Stimulated activated naive CD4-positive, alpha-beta T cell treated with Interleukin-2 at 50 U/mL for 16 hours (primary cell): Measurements from ENCODE around the gene FXN.
"Not testable (repeated sequence)": the region's sequence is repeated elsewhere in the genome, so short reads cannot be mapped to it uniquely, and the experiment has no call there.

Experiments
- DNase-seq: peaks from one replicate; lab custom pipeline; 2025; lab: John Stamatoyannopoulos, UW

FXN gene

DNA sequence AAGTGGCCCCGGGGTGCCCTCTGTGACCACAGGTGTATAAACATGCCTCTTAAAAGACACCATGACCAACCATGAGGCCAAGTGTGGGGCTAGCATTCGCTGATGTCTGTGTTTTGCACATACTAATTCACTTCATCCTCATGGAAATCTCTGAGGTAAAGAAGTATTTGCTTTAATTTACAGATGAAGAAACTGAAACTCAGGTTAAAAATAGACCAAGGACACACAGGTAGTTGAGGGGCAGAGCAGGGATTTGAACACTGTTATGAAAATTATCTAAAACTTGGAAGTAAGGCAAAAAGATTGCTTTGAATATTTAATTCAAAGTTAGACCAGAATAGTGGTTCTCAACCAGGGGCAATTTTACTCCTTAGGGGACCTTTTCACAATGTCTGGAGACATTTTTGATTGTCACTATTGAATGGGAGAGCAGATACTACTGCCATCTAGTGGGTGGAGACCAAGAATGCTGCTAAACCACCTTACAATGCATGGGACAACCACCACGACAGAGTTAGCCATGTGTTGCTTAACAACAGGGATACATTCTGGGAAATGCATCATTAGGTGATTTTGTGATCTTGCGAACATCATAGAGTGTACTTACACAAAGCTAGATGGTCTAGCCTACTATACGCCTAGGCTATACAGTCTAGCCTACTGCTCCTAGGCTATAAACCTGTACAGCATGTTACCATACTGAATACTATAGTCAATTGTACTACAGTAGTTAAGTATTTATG, 8.0 kb upstream of the FXN start:
- DNase-seq: peak; percentile 3

DNA sequence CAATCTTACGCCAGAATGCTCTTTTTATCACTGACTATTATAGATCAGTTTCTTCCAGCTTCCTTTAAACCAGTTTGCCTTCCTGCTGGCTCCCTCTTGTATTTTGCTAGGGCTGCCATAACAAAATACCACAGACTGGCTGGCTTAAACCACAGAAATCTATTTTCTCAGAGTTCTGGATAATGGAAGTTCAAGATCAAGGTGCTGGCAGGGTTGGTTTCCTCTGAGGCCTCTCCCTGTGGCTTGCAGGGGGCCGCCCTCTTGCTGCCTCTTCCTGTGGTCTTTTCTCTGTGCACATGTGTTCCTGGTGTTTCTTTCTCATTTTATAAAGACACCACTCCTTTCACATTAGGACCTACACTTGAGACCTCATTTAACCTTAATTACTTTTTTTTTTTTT, 6.8 kb upstream of the FXN start:
- peak; percentile 2 for DNase-seq

DNA sequence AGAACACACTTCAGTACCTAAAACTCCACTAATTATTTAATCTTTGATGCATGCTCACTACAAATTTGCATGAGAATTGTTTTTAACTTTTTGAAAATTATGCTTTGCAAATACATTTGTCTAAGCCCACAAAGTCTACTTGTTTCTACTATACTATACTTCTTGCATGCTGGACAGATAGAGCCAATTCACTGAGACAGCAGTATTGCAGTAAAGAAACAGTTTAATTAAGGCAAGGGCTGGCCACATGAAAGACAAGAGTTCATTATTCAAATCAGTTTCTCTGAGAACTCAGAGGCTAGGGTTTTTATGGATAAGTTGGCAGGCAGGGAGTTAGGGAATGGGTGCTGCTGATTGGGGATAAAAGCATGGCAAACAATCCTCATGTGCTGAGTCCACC, 6.0 kb upstream of the FXN start:
- DNase-seq: no peak

DNA sequence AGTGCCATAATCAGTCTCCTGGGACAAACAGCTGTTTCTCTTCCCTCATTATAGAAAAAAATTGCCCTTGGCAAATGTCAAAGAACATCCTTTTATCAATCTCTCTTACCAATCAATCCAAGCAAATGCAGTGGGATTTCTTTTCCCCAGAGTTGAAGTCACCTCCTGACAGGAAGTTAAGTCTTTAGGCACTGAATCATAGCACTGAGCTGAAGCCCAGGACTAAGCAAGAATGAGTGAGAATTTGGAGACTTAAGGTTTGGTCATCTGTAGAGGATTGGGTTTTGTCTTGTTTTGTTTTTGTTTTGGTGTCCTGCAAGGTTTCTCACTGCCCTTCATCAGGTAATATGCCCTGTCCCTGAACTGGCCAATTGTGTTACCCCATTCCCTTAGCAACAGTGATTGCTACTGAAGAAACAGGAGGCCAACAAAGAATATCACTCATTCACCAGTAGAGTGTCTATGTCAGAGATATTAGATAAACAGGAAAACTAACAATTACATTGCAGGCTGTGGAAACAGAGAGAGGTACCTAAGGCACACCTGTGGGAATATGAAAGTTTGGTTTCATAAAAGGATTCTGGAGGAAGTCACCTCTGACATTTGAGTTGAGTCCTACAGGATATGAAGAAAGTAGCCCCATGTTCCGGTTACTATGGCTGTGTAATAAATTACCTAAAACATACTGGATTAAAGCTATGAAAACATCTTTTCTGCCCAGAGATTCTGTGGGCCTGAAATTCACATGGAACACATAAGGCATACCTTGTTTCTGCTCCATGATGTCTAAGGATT, 4.5 kb upstream of the FXN start:
- no peak for DNase-seq

DNA sequence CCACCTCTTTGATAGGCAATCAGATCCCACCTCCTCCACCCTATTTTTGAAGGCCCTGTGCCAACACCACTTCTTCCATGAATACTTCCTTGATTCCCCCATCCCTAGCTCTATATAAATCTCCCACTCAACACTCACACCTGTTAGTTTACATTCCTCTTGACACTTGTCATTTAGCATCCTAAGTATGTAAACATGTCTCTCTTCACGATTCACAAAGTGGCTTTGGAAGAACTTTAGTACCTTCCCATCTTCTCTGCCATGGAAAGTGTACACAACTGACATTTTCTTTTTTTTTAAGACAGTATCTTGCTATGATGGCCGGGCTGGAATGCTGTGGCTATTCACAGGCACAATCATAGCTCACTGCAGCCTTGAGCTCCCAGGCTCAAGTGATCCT, 1.5 kb upstream of the FXN start:
- DNase-seq: no peak

DNA sequence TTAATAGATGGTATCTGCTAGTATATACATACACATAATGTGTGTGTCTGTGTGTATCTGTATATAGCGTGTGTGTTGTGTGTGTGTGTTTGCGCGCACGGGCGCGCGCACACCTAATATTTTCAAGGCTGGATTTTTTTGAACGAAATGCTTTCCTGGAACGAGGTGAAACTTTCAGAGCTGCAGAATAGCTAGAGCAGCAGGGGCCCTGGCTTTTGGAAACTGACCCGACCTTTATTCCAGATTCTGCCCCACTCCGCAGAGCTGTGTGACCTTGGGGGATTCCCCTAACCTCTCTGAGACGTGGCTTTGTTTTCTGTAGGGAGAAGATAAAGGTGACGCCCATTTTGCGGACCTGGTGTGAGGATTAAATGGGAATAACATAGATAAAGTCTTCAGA, 757 bp downstream of the FXN start:
- DNase-seq: peak; percentile 9

DNA sequence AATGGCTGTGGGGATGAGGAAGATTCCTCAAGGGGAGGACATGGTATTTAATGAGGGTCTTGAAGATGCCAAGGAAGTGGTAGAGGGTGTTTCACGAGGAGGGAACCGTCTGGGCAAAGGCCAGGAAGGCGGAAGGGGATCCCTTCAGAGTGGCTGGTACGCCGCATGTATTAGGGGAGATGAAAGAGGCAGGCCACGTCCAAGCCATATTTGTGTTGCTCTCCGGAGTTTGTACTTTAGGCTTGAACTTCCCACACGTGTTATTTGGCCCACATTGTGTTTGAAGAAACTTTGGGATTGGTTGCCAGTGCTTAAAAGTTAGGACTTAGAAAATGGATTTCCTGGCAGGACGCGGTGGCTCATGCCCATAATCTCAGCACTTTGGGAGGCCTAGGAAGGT, 1.2 kb downstream of the FXN start:
- DNase-seq: no peak

DNA sequence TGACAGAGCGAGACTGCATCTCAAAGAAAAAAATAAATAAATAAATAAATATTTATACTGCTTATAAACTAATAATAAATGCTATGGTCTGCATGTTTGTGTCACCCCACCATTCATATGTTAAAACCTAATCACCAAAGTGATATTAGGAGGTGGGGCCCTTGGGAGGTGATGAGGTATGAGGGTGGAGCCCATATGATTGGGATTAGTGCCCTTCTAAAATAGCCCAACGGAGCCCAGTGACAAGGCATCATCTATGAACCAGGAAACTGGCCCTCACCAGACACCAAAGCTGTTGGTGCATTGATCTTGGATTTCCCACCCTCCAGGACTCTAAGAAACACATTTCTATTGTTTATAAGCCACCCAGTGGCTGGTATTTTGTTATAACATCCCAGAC, 5.1 kb downstream of the FXN start:
- DNase-seq: no peak

DNA sequence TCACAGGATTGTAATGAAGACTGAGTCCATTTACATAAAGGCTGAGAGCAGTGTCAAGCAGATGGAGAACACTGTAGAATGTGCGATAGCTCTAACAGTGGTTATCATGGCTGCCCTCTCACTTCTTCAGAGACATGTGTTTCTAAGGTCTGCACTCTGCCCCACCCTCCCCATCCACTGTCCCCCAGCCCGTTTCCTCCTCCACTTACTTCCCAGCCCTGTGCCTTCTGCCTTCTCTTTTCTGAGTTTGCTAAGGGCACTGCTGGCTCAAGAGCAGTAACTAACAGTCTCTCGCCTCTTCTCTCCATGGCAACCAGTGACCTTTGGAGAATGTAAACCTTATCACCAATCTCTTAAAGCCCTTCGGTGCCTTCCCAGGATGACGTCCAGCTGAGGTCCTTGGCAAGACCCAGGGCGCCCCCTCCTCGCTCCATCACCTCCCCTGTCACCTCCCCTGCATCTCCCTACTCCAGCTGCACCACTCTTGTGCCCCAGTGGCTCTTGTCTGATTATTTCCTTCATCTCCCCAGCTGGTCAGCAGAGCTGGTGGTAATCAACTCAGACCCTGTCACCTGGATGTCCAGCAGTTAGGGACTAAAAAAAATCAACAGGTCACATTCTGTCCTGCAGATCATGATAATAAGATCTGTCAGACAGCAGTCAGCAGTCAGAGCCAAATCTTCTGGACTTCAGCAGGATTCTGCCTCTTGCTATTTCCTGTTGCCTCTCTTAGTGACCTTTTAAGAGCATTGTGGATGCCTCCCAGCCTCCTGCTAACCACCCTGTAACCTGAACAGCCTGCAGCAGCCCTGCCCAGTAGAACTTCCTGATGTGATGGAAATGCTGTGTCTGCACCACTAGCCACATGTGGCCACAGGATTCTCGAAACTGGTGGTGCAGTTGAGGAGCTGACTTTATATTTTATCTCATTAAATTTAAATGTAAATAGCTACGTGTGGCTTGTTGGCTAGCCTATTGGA, 9.0 kb downstream of the FXN start:
- no peak for DNase-seq

DNA sequence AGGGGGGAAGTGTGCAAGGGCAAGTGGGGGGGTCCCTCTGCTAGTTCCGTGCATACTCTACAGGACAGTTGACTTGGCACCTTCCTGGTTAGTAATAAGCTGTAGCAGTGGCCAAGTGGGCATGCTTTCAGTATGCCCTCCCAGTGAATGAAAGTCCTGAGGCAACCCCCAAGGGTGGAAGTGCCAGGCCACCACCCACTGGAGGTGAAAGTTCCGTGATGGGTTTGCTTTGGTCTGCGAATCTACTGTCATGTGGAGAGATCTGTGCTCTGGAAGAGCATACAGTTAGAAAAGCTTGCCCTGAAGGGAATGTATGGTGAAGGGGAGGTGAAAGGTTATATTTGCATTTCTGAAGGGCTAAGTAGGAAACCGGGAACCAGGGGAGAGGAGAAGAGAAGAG, 10.3 kb downstream of the FXN start:
- no peak for DNase-seq

DNA sequence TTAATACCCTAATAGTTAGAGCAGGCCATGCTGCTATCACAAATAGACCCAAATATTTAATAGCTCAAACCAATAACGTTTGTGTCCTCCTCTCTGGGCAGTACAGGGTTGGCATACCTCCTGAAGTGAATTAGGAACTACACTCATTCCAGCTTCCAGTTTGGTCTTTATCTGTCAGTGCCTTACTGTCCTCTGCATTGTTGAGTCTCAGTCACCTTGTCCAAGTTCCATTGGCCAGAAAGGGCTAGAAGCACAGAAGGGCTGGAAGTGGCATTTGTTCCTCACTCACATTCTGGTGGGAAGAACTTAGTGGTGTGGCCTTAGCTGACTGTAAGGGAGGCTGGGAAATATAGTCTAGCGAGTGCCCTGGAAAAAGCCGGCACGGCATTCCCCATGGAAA, 11.2 kb downstream of the FXN start:
- no peak for DNase-seq

DNA sequence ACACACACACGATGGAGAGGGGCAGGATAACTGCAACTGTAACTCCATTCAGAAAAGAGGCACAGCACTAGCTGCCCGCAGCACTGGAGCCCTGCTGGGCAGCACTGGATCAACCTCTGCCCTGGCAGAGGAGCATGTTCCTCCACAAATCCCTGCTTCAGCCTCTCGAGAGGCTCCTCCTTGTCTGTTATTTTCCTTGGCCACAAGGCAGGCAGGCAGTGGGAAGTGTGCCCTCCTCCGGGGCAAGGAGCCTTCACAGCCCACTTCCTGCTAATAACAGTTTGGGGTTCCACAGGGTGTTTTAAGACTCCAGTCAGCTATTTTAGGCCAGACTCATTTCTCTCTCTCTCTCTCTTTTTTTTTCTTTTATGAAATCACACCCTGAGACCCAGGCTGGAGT, 11.8 kb downstream of the FXN start:
- no peak for DNase-seq

DNA sequence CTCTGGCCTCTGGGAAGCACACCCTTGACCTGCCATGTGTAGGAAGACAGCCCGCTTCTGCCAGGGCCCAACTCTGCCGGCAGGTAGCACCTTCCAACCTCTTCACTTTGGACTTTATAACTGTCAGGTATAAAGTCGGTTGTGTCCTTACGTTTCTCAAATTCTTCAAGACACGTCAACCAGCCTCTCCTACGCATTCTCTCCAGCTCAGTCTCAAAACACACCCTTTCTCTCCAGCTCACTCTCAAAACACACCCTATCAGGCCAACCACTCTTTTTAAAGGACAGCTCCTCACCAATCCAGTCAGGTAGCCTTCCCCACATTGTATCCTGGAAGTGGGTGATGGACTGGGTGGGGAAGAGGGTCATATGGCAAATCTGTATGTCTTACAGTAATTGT, 13.5 kb downstream of the FXN start:
- no peak for DNase-seq

DNA sequence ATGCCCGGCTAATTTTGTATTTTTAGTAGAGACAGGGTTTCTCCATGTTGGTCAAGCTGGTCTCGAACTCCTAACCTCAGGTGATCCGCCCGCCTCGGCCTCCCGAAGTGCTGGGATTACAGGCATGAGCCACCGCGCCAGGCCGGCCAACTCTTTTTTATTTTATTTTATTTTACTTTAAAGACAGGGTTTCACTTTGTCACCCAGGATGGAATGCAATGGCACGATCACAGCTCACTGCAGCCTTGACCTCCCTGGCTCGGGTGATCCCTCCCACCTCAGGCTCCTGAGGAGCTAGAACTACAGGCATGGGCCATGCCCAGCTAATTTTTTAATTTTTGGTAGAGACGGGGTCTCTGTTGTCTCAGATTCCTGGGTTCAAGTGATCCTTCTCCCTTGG, 15.4 kb downstream of the FXN start:
- not testable (repeated sequence) for DNase-seq

DNA sequence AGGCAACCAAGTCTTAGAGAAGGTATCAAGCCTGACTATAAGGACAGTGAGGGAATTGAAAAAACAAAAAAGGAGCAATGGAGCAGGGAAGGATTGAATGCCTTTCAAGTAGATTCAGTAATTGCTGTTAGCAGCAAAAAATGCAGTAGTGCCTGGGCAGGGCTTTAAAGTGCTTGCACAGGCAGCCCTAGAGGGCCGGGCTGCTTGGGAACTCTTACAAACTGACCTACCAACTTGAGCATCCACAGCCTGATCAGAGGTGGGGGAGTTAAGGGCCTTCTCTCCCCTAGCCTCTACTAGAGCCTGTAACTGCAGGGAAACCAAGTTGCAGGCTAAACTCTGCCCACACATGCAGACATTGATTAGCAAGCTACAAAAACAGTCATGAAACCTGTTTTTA, 19.4 kb downstream of the FXN start:
- DNase-seq: no peak

DNA sequence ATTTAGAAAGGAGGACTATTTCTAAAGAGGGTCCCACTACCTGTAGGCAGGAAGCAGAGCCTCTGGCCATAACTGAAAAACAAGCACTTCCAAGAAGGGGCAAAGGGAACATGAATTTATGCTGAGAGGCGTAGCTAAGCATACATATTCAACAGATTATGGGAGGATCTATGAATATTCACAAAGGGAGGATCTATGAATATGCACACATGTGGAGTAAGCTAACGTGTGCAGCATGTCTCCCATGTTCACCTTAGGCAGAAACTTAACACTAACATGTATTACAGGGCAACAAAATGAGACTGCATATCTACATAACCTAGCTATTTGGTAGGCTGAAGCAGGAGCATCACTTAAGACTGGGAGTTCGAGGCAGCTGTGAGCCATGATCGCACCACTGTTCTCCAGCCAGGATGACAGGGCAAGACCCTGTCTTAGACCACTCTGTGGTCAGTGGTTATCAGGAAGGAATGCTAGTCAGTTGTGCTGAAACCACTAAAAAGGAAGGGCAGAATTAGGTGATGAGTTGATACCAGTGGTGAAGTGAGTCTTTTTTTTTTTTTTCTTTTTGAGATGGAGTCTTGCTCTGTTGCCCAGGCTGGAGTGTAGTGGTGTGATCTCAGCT, 20.8 kb downstream of the FXN start:
- no peak for DNase-seq

DNA sequence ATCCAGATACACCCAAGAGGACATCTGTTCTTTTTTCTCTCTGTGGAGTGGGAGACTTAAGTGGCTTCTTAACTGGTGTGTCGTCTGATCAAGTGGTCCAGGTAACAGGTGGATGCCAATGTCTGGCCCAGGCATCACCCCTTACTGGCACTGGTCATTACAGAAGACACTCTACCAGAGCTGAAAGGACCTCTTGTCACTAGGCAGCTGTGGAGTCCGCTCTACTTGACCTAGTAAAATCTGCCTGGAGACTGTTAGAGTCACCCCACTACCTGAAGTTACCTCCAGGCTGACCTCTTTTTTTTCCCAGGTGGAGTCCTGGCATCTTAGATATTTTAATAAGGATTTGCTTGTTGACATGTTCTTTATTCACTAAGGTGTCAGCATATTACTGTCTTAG, 22.5 kb downstream of the FXN start:
- DNase-seq: no peak

DNA sequence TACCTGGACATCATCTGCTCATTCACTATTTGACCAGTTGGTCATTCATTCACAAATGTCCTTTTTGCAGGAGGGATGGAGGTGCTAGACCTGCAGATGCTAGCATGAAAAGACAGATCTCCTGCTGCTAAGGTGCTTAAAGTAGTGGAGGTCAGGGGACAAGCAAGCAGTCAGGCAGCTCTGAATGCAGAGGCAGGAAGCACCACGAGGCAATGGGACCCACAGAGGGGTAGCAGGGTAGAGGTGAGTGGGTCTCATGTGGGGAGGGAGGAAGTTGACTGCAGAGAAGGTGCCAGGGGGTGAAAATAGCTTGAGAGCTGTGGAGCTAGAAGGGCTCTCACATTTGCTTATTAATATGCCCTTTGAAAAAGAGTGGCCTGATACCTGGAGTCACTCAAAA, 25.2 kb downstream of the FXN start:
- DNase-seq: no peak

DNA sequence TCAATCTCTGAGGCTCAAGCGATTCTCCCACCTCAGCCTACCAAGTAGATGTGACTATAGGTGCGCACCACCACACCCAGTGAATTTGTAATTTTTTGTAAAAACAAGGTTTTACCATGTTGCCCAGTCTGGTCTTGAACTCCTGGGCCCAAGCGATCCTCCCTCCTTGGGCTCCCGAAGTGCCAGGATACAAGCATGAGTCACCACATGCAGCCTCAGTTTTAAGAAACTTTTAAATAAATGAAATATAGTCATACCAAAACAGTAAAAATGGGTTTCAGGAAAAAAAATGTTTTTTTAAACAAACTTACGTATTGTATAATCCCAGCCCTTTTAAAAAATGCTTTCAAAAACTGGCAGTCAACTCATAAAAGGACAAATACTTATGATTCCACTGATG, 26.6 kb downstream of the FXN start:
- no peak for DNase-seq

DNA sequence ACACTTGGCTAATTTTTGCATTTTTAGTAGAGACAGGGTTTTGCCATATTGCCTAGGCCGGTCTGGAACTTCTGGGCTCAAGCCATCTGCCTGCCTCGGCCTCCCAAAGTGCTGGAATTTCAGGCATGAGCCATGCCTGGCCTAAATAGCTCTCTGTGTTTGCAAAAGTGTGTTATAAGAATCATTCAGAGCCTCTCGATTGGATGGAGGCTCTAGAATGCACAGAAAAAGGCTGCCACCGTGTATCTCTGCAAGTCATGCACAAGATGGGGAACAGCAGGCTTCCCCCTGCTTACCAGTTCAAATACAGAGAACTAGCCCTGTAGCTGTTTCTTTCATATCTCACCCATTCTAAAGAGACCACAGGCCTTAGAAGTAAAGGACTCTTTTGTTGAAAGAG, 28.3 kb downstream of the FXN start:
- no peak for DNase-seq

DNA sequence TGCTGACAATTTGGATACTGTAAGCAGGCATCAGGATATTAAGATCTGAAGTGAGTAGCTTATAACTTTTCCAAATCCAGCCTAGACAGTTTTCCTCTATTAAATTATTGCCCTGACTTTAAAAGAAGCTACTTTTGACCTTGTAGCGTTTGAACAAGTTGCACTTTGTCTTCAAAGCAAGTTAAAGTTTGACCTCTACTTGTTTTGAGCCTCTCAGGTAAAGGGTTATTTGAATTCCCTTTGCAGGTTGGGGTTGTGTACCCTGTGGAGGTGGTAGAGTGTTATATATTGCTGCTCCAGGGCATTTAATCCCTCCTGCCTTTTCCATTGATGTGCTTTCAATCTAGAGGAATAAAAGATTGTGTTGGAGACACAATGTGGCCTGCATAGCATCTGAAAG, 30.1 kb downstream of the FXN start:
- no peak for DNase-seq

DNA sequence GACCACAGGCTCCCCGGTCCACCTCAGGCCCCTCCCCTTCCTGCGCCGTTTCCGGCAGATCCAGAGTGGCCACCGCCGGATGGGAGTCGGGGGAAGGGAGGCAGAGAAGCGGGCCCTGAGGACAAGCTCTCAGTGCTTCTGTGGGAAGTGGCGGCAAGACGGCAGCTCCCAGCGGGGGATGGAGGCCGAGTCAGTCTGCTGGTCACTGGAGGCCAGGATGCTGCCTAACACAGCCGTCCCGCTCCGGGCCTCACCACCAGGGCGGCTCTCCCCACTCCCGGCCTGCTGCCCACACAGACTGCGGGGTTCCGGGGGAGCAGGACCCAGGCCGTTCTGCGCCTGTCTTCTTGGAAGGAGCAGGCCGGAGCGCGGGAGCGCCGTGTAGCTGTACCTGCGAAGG, 31.4 kb downstream of the FXN start:
- no peak for DNase-seq
